GM19455 (cell line): ENCODE measurements around the gene UROS.

Experiments
- ATAC-seq: cut with Tn5 transposase; IDR thresholded peaks from one replicate; pipeline ENCODE4 v1.9.1; 2021; ENCODE audit not compliant: unreplicated experiment

Gene UROS

GRCh38 chr10:125838802-125839575, 15.9 kb upstream of the UROS start:
- no peak for ATAC-seq

GRCh38 chr10:125836746-125837145, 13.7 kb upstream of the UROS start:
- ATAC-seq, result no peak

GRCh38 chr10:125828311-125828710, 5.3 kb upstream of the UROS start:
- no peak for ATAC-seq

GRCh38 chr10:125827133-125827532, 4.1 kb upstream of the UROS start:
- ATAC-seq, result no peak

- no peak for ATAC-seq
Measured at GRCh38 chr10:125824736-125825135, 1.7 kb upstream of the UROS start.

- no peak for ATAC-seq
Measured at GRCh38 chr10:125823663-125824251, 699 bp upstream of the UROS start.

- ATAC-seq, result peak; percentile 36
Measured at GRCh38 chr10:125820701-125821100, 2.4 kb downstream of the UROS start.

- ATAC-seq, result no peak
Measured at GRCh38 chr10:125817337-125817946, 5.6 kb downstream of the UROS start.

- ATAC-seq, result no peak
Measured at GRCh38 chr10:125816548-125816947, 6.5 kb downstream of the UROS start.

GRCh38 chr10:125815764-125816163, 7.3 kb downstream of the UROS start:
- no peak for ATAC-seq

- ATAC-seq, result no peak
Measured at GRCh38 chr10:125812128-125812750, 10.8 kb downstream of the UROS start.

- no peak for ATAC-seq
Measured at GRCh38 chr10:125811251-125811650, 11.8 kb downstream of the UROS start.

- no peak for ATAC-seq
Measured at GRCh38 chr10:125808047-125808446, 15.0 kb downstream of the UROS start.

GRCh38 chr10:125802739-125803138, 20.3 kb downstream of the UROS start:
- ATAC-seq, result no peak

GRCh38 chr10:125802131-125802530, 20.9 kb downstream of the UROS start:
- no peak for ATAC-seq

- no peak for ATAC-seq
Measured at GRCh38 chr10:125801574-125801973, 21.5 kb downstream of the UROS start.

GRCh38 chr10:125799451-125800182, 23.4 kb downstream of the UROS start:
- no peak for ATAC-seq

GRCh38 chr10:125797994-125798662, 24.9 kb downstream of the UROS start:
- ATAC-seq, result no peak

- no peak for ATAC-seq
Measured at GRCh38 chr10:125797424-125797823, 25.6 kb downstream of the UROS start.

- ATAC-seq, result no peak
Measured at GRCh38 chr10:125795637-125796190, 27.3 kb downstream of the UROS start.
